AML-193 (cell line): ENCODE results near the gene IL3RA.
"Not testable (repeated sequence)": the region's sequence is repeated elsewhere in the genome, so short reads cannot be mapped to it uniquely, and the experiment has no call there.

ENCODE experiments used
- DNase-seq, 2 experiments: peaks; one replicate each; lab custom pipeline; 2025; lab: John Stamatoyannopoulos, UW

The IL3RA gene

GRCh38 chrX:1398431-1399340, 62.1 kb downstream of the IL3RA start:
- no peak for DNase-seq

- DNase-seq: no peak
Observed at GRCh38 chrX:1400049-1400448, 63.5 kb downstream of the IL3RA start.

- no peak for DNase-seq
Observed at GRCh38 chrX:1400742-1401471, 64.3 kb downstream of the IL3RA start.

GRCh38 chrX:1401611-1402430, 65.2 kb downstream of the IL3RA start:
- no peak for DNase-seq

- DNase-seq: no peak
Observed at GRCh38 chrX:1403228-1403627, 66.6 kb downstream of the IL3RA start.

GRCh38 chrX:1403867-1404266, 67.3 kb downstream of the IL3RA start:
- DNase-seq: not testable (repeated sequence)

GRCh38 chrX:1405769-1406168, 69.2 kb downstream of the IL3RA start:
- DNase-seq: not testable (repeated sequence)

- DNase-seq: no peak
Observed at GRCh38 chrX:1407035-1407434, 70.5 kb downstream of the IL3RA start.

- no peak for DNase-seq
Observed at GRCh38 chrX:1411326-1411725, 74.7 kb downstream of the IL3RA start.

GRCh38 chrX:1412551-1413161, 76.1 kb downstream of the IL3RA start:
- DNase-seq: no peak

GRCh38 chrX:1416327-1416784, 79.8 kb downstream of the IL3RA start:
- DNase-seq: no peak

- DNase-seq: no peak
Observed at GRCh38 chrX:1416965-1417760, 80.6 kb downstream of the IL3RA start.

- no peak for DNase-seq
Observed at GRCh38 chrX:1417921-1418771, 81.6 kb downstream of the IL3RA start.

- DNase-seq: no peak
Observed at GRCh38 chrX:1418901-1419544, 82.4 kb downstream of the IL3RA start.

- DNase-seq: no peak
Observed at GRCh38 chrX:1419545-1420355, 83.2 kb downstream of the IL3RA start.

GRCh38 chrX:1420371-1420770, 83.8 kb downstream of the IL3RA start:
- DNase-seq: no peak

GRCh38 chrX:1421433-1422134, 85.0 kb downstream of the IL3RA start:
- no peak for DNase-seq

- no peak for DNase-seq
Observed at GRCh38 chrX:1422135-1422465, 85.5 kb downstream of the IL3RA start.
